Esophagus squamous epithelium (tissue), 4 donors: ENCODE results near the gene RPUSD4.

ENCODE experiments used
- POLR2A ChIP-seq, 4 donors: fragments of 450-650 bp; IDR thresholded peaks; one replicate each; pipeline ENCODE4 v1.6.1; 2017; ENCODE audit warnings: antibody characterized with exemption in 4 of 4, mild to moderate bottlenecking in 4 of 4, moderate library complexity in 3 of 4
- TF ChIP-seq, protein P1 (sequence below), 6 experiments: fragments of 450-650 bp in 4 of 6; fragments of 200-600 bp in 2 of 6; sonication (generic) in 2 of 6; IDR thresholded peaks; one replicate each; pipeline ENCODE4 v1.5.1; 2016 to 2019; ENCODE audit warnings: antibody characterized with exemption in 6 of 6, mild to moderate bottlenecking in 4 of 6, moderate library complexity in 4 of 6

- TF ChIP-seq, protein P1, sequence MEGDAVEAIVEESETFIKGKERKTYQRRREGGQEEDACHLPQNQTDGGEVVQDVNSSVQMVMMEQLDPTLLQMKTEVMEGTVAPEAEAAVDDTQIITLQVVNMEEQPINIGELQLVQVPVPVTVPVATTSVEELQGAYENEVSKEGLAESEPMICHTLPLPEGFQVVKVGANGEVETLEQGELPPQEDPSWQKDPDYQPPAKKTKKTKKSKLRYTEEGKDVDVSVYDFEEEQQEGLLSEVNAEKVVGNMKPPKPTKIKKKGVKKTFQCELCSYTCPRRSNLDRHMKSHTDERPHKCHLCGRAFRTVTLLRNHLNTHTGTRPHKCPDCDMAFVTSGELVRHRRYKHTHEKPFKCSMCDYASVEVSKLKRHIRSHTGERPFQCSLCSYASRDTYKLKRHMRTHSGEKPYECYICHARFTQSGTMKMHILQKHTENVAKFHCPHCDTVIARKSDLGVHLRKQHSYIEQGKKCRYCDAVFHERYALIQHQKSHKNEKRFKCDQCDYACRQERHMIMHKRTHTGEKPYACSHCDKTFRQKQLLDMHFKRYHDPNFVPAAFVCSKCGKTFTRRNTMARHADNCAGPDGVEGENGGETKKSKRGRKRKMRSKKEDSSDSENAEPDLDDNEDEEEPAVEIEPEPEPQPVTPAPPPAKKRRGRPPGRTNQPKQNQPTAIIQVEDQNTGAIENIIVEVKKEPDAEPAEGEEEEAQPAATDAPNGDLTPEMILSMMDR (IDR thresholded peaks at IDR 0.05): no peak
- TF ChIP-seq POLR2A (IDR thresholded peaks at IDR 0.05): no peak
Measured at GRCh38 chr11:126257144-126257543, 45.7 kb upstream of the RPUSD4 start.
